ENCODE measurements around the gene KRT10.

KRT10 gene

DNA sequence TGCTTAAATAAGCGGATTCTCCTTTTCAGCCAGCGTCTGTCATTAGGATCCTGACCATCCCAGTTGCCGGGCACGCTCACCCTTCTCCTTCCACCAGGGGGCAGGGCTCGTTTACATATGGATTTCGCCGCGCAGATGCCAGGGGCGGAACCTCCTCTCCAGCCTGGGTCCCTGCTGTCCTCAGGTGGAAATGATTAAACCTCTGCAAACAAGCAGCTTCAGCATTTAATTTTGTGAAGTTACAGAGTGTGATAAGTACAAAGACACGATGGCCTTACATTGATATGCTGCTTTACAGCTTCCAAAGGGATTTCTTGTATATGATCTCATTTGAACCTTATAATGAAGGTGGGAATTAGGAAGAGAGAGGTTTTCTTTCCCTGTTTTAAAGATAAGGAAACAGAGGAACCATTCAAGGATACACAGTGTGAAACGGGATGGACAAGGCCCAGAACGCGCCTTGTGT lies 18.8 kb downstream of the KRT10 start:
- no peak overlapping the region for H3K9ac ChIP-seq (ENCODE audit: low read depth, low read length)
- H3K4me1 ChIP-seq (ENCODE audit: insufficient read depth, low read length): peaks cover 3% of the 10 kb centered on the region; the same call in 1 of the 2 replicates
- H3K4me3 ChIP-seq (ENCODE audit: low read length): no peak overlapping the region
- no peak overlapping the region for H3K27ac ChIP-seq (ENCODE audit: low read depth, low read length)
- WGBS: 20% methylated on average over 13 of the region's 13 CpGs
- no peaks in the 10 kb centered on the region for H3K9me3 ChIP-seq (ENCODE audit: insufficient read depth, low read depth, low read length)
- no peaks in the 10 kb centered on the region for H3K36me3 ChIP-seq (ENCODE audit: insufficient read depth, low read length)
- peaks cover 67% of the 10 kb centered on the region for H3K27me3 ChIP-seq (ENCODE audit: insufficient read depth, low read length)

DNA sequence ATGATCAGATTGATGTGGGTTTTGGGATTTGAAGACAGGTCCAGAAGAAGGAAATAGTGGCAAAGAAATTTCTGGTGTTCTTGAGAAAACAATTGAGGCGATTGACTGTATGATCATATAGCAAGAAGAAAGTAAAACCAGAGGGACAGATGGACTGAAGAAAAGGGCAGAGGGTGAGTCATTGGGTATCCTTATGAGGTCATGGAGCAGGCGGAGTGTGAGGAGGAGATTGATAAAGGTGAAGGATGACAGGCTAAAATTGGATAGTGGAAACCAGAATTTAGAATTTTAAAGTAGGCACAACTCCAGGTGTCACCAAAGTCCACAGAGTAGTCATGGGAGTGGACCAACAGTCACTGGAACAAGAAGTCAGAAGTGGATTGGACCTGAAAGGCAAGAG lies 21.3 kb downstream of the KRT10 start:
- Histone ChIP-seq H3K27ac (ENCODE audit: low read depth, low read length) (no peak overlapping the region), H3K9me3 (ENCODE audit: insufficient read depth, low read depth, low read length) (no peaks in the 10 kb centered on the region), H3K4me1 (ENCODE audit: insufficient read depth, low read length) (peaks cover 3% of the 10 kb centered on the region; the same call in 1 of the 2 replicates), H3K4me3 (ENCODE audit: low read length) (no peak overlapping the region), H3K9ac (ENCODE audit: low read depth, low read length) (no peak overlapping the region), H3K36me3 (ENCODE audit: insufficient read depth, low read length) (no peaks in the 10 kb centered on the region), H3K27me3 (ENCODE audit: insufficient read depth, low read length) (peaks cover 42% of the 10 kb centered on the region)
- WGBS: 84% methylated on average over 2 of the region's 2 CpGs

DNA sequence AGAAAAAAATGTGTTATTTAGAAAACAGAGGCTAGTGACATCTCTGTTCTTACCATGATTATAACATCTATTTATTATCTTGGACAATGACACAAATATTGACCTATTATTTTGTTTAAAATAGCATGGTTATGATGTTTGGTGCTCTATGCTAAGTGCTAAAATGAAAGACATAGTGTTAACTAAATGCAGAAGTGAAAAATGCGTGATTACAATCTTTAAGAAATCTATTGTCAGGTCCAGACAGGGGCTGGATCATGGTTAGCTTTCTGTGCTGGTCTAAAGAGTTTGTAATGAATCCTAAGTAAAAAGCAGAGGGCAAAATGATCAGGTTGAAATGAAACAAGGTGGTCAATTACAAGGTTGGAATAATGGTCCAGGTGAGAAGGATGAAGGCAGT lies 22.0 kb downstream of the KRT10 start:
- H3K36me3 ChIP-seq (ENCODE audit: insufficient read depth, low read length): no peaks in the 10 kb centered on the region
- no peak overlapping the region for H3K27ac ChIP-seq (ENCODE audit: low read depth, low read length)
- no peak overlapping the region for H3K4me3 ChIP-seq (ENCODE audit: low read length)
- no peaks in the 10 kb centered on the region for H3K9me3 ChIP-seq (ENCODE audit: insufficient read depth, low read depth, low read length)
- H3K9ac ChIP-seq (ENCODE audit: low read depth, low read length): no peak overlapping the region
- H3K27me3 ChIP-seq (ENCODE audit: insufficient read depth, low read length): peaks cover 34% of the 10 kb centered on the region
- peaks cover 3% of the 10 kb centered on the region; the same call in 1 of the 2 replicates for H3K4me1 ChIP-seq (ENCODE audit: insufficient read depth, low read length)
- WGBS: 86% methylated on average over 1 of the region's 1 CpG

DNA sequence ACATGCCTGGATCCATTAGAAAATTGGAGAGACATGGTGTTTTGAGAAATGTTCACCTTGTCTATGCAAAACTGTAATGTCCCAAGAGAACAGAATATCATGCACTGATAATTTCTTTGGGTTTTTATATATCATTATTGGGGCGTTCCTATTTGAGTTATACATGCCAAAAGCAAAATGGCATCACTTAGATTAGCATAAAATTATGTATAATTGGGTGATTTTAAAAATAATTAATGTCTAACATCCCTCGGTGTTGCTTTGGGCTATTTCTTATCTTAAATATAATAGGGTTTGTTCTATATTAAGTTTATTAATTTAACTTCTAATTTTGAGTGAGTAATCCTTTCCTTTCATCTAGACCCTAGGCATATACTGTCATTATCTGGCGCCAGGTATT lies 22.6 kb downstream of the KRT10 start, which contains the start of gene KRT28:
KRT28 (minus strand) TSS at position 101 of the 400 bp plus-strand sequence; CDS start at position 35, 66 bp downstream.
- Histone ChIP-seq H3K9me3 (ENCODE audit: insufficient read depth, low read depth, low read length) (no peaks in the 10 kb centered on the region), H3K9ac (ENCODE audit: low read depth, low read length) (no peak within 1 kb of the TSS), H3K27me3 (ENCODE audit: insufficient read depth, low read length) (peaks cover 32% of the 10 kb centered on the region), H3K36me3 (ENCODE audit: insufficient read depth, low read length) (no peaks in the 10 kb centered on the region), H3K27ac (ENCODE audit: low read depth, low read length) (no peak within 1 kb of the TSS), H3K4me3 (ENCODE audit: low read length) (no peak within 1 kb of the TSS), H3K4me1 (ENCODE audit: insufficient read depth, low read length) (peaks cover 3% of the 10 kb centered on the region; the same call in 1 of the 2 replicates)
- 88% methylated on average over 1 of the region's 3 CpGs for WGBS

DNA sequence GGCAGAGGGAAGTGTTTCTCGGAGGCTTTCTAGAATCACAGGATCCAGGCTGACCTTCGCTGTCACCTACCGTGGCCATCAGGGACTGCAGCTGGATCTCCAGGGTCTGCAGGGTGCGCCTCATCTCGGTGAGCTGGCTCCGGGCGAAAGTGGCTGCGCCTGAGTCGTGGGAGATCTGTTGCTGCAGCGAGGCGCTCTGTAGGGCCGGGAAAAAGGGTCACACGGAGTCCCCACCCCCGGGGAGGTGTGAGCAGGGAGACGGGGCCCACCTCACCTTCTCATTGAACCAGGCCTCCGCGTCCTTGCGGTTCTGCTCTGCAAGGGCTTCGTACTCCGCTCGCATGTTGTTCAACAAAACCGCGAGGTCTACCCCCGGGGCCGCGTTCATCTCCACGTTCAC lies 25.6 kb downstream of the KRT10 start:
- H3K27ac ChIP-seq (ENCODE audit: low read depth, low read length): no peak overlapping the region
- WGBS: 92% methylated on average over 27 of the region's 27 CpGs

DNA sequence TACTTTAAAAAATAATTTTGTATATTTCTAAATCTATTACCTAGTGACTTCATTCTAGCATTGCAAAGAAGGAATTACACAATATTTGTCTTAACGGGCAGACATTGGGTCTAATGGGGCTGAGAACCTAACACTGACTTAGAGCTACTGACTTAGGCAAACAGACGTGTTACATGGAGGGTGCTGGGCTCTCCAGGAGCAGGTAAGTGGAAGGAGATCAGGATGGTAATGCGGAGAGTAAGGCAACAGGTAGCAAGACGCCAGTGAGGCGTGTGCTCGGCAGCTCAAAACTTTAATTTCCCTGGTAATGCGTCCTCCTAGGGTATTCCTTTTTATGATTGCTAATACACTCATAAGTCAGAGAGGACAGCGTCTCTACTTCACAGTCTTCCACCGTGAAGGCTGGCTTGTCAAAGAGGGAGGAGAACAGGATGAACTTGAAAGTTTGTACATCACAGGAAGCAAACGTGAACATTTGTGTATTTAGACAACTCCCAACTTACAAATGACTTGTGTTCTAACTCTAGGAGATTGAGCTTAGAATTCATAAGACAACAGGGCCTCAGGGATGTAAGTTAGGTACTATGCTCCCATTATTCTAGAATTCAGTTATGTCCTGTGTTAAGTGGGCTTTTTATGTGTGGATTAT lies 27.3 kb downstream of the KRT10 start:
- Histone ChIP-seq H3K4me1 (ENCODE audit: insufficient read depth, low read length) (no peaks in the 10 kb centered on the region), H3K9me3 (ENCODE audit: insufficient read depth, low read depth, low read length) (no peaks in the 10 kb centered on the region), H3K4me3 (ENCODE audit: low read length) (no peak overlapping the region), H3K36me3 (ENCODE audit: insufficient read depth, low read length) (no peaks in the 10 kb centered on the region), H3K27me3 (ENCODE audit: insufficient read depth, low read length) (peaks cover 13% of the 10 kb centered on the region), H3K27ac (ENCODE audit: low read depth, low read length) (no peak overlapping the region), H3K9ac (ENCODE audit: low read depth, low read length) (no peak overlapping the region)
- WGBS: 93% methylated on average over 9 of the region's 10 CpGs

More for the DNA sequence above, 25.6 kb downstream of the KRT10 start:
- Histone ChIP-seq H3K36me3 (ENCODE audit: insufficient read depth, low read length) (no peaks in the 10 kb centered on the region), H3K9me3 (ENCODE audit: insufficient read depth, low read depth, low read length) (no peaks in the 10 kb centered on the region), H3K4me3 (ENCODE audit: low read length) (no peak overlapping the region), H3K4me1 (ENCODE audit: insufficient read depth, low read length) (no peaks in the 10 kb centered on the region), H3K9ac (ENCODE audit: low read depth, low read length) (no peak overlapping the region), H3K27me3 (ENCODE audit: insufficient read depth, low read length) (peaks cover 29% of the 10 kb centered on the region)

DNA sequence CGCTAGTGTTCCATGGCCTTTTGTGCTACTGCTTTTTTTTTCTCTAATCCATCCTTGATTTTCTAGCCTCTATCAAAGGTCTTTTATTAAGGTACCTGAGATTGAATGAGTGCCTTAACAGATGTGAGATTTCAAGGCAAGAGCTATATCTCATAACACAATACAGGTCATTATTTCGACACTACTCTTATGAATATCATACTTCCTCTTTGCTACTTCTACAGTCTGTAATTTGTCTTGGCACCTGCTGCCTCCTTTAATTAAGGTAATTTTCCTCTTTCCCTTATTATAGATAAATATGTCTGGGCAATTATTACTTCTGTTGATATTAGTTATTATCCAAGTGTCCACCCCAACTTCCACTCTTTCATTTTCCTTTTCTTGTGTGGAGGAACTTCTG lies 27.9 kb downstream of the KRT10 start:
- no peak overlapping the region for H3K9ac ChIP-seq (ENCODE audit: low read depth, low read length)
- H3K27me3 ChIP-seq (ENCODE audit: insufficient read depth, low read length): peaks cover 8% of the 10 kb centered on the region
- no peaks in the 10 kb centered on the region for H3K36me3 ChIP-seq (ENCODE audit: insufficient read depth, low read length)
- no peaks in the 10 kb centered on the region for H3K9me3 ChIP-seq (ENCODE audit: insufficient read depth, low read depth, low read length)
- no peak overlapping the region for H3K4me3 ChIP-seq (ENCODE audit: low read length)
- WGBS: 92% methylated on average over 2 of the region's 2 CpGs
- no peaks in the 10 kb centered on the region for H3K4me1 ChIP-seq (ENCODE audit: insufficient read depth, low read length)
- H3K27ac ChIP-seq (ENCODE audit: low read depth, low read length): no peak overlapping the region

DNA sequence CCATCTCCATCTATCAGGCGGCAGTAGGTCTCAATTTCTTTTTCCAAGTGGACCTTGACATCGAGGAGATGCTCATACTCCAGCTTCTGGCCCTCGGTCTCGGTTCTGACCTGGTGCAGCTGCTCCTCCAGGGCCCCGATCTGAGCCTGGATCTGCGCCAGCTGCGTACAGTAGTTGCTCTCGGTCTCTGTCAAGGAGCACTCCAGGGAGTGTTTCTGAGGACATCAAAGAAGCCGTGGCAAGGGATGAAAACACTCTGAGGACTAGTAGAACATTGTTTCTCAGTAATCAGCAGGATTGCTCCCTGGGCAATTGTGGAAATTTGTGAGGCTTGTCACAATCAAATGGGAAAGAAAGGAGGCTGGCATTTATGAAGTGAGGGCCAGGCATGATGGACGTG lies 28.6 kb downstream of the KRT10 start:
- no peaks in the 10 kb centered on the region for H3K4me1 ChIP-seq (ENCODE audit: insufficient read depth, low read length)
- WGBS: 91% methylated on average over 10 of the region's 10 CpGs
- H3K9ac ChIP-seq (ENCODE audit: low read depth, low read length): no peak overlapping the region

DNA sequence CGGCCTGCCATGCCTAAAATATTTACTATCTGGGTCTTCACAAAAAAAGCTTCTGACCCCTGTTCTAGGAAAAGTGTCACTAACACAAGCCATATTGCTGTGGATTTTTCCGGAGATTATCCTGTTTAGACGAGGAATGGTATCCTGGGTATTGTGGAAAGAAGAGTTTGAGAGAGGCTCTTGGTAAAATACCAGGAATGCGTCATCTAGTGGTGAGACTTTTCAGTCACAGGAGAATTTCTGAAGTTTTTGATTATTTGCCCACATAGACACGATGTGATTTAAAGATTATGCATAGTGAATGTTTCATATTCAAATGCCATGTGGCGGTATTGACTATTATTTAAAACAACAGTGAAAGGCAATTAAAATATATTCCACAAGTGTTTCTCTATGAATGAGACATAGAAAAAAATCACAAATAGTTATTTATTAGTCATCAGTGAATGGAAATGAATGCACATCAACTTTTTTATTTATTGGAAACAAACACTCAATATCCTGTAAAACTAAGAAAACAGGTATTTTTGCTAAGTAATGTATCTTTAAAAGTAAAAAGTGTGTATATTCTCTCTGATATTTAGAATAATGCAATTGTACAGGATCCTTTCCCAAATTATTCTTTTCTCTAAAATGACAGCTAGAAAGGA lies 30.5 kb downstream of the KRT10 start:
- Histone ChIP-seq H3K27me3 (ENCODE audit: insufficient read depth, low read length) (peaks cover 5% of the 10 kb centered on the region; the same call in 1 of the 2 replicates), H3K9ac (ENCODE audit: low read depth, low read length) (no peak overlapping the region), H3K4me3 (ENCODE audit: low read length) (no peak overlapping the region), H3K4me1 (ENCODE audit: insufficient read depth, low read length) (no peaks in the 10 kb centered on the region), H3K27ac (ENCODE audit: low read depth, low read length) (no peak overlapping the region), H3K9me3 (ENCODE audit: insufficient read depth, low read depth, low read length) (no peaks in the 10 kb centered on the region), H3K36me3 (ENCODE audit: insufficient read depth, low read length) (no peaks in the 10 kb centered on the region)
- 53% methylated on average over 5 of the region's 6 CpGs for WGBS

More for the DNA sequence above, 28.6 kb downstream of the KRT10 start:
- Histone ChIP-seq H3K27me3 (ENCODE audit: insufficient read depth, low read length) (peaks cover 5% of the 10 kb centered on the region; the same call in 1 of the 2 replicates), H3K36me3 (ENCODE audit: insufficient read depth, low read length) (no peaks in the 10 kb centered on the region), H3K27ac (ENCODE audit: low read depth, low read length) (no peak overlapping the region), H3K9me3 (ENCODE audit: insufficient read depth, low read depth, low read length) (no peaks in the 10 kb centered on the region), H3K4me3 (ENCODE audit: low read length) (no peak overlapping the region)

DNA sequence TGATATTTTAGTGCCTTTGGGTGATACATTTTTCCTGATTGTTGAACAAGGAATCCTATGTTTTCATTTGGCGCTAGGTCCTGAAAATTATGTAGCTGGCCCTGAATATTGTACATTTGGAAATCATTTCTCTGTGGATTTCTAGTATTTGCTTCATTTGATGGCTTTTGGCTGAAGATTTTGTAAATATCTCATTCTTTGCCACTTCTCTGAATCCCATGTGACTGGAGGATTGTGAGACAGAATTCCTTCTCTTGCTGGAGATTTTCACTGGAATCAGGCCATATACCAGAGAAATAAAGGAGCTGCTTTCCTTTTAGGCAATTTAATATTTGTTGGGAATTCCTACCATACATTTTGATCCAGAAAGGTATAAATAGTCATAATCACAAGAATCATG lies 31.3 kb downstream of the KRT10 start:
- Histone ChIP-seq H3K9ac (ENCODE audit: low read depth, low read length) (no peak overlapping the region), H3K27ac (ENCODE audit: low read depth, low read length) (no peak overlapping the region), H3K4me1 (ENCODE audit: insufficient read depth, low read length) (no peaks in the 10 kb centered on the region), H3K27me3 (ENCODE audit: insufficient read depth, low read length) (peaks cover 5% of the 10 kb centered on the region; the same call in 1 of the 2 replicates), H3K36me3 (ENCODE audit: insufficient read depth, low read length) (no peaks in the 10 kb centered on the region), H3K4me3 (ENCODE audit: low read length) (no peak overlapping the region), H3K9me3 (ENCODE audit: insufficient read depth, low read depth, low read length) (no peaks in the 10 kb centered on the region)
- 91% methylated on average over 1 of the region's 1 CpG for WGBS

DNA sequence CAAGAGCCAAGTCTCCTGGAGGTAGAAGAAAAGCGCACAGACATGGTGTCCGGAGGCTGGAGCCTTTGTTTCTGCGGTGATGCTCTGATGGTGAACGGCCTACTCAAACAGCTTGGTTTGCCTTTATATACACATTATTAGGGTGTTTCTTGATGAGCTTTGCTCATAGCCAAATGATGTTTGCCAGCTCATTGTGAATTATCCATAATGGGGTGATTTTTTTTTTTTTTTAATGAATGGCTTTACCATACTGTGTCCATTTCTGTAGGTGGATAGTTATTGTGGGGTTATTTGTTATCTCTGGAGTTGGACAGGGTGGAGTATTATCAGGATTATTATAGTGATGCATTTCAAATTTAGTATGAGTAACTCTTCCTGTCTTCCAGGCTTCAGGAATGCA lies 40.0 kb downstream of the KRT10 start, which contains the start of gene KRT27:
KRT27 (minus strand) TSS at position 101 of the 400 bp plus-strand sequence; CDS start at position 44, 57 bp downstream.
- H3K9me3 ChIP-seq (ENCODE audit: insufficient read depth, low read depth, low read length): no peaks in the 10 kb centered on the region
- 99% methylated on average over 4 of the region's 4 CpGs for WGBS
- H3K4me3 ChIP-seq (ENCODE audit: low read length): no peak within 1 kb of the TSS
- H3K4me1 ChIP-seq (ENCODE audit: insufficient read depth, low read length): no peaks in the 10 kb centered on the region
- no peak within 1 kb of the TSS for H3K27ac ChIP-seq (ENCODE audit: low read depth, low read length)
- H3K36me3 ChIP-seq (ENCODE audit: insufficient read depth, low read length): no peaks in the 10 kb centered on the region
- peaks cover 26% of the 10 kb centered on the region for H3K27me3 ChIP-seq (ENCODE audit: insufficient read depth, low read length)
- no peak within 1 kb of the TSS for H3K9ac ChIP-seq (ENCODE audit: low read depth, low read length)

Data from HUES64 (cell line).